K562 treated with DMSO at 1 percent for 48 hours (cell line): Measurements from ENCODE around the gene TMEM179. TPM values are rescaled to one million over a fixed set of nuclear protein-coding genes. Genes with fewer than 3 reads are reported as not detected.

Source experiments
- total RNA-seq: library from RNA; unstranded; fragments of 300-600 nt; gene quantifications from 2 replicates; pipeline ENCODE4 v1.2.3, GENCODE V29; 2022; ENCODE audit warnings: low replicate concordance; ENCODE audit errors: extremely low read depth

The TMEM179 gene
- not detected in 2 replicates for total RNA-seq

DNA sequence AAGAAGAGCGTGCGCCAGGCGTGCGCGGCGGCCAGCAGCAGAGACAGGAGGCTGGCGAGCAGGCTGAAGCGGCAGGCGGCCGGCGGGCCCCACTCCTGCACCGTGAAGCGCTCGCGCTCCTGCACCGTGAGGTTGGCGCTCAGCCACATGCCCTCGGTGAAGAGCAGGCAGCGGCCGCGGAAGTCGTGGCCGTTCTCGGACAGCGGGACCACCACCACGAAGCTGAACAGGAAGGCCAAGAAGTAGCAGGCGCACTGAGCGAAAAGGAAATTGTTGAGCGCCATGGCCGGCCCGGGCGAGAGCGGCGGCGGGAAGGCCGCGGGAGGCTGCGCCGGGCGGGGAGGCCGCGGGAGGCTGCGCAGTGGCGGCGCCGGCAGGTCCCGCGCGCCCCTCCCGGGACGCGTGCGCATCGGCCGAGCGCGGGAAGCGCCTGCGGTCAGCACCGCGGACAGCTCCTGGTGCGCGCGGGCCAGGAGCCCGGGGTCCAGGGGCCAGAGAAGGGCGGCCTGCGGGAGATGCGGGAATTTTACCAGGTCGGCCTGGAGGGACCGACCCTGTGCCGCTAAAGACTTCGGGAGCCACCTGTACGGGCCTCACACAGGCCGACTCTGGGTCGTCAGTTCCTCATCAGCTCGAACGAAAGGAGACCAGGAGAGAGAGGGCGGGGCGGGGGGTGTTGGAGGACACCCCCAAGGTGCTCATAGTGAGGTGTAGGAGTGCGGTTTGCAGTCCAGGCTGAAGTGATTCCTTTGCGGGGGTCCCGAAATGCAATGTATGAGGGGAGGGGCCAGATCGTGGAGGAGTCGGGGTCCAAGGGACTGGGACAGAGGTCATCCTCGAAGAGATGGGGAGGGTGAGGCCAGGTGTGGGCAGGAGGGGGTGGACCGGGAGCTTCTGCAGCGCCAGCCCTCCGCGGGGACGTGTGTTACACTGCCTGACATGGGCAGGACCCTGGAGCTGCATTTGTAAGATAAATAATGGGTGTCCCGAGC, at the start of gene TMEM179:
TMEM179 (minus strand) TSS at position 315 of the 992 bp plus-strand sequence; CDS start at position 284, 31 bp downstream.

DNA sequence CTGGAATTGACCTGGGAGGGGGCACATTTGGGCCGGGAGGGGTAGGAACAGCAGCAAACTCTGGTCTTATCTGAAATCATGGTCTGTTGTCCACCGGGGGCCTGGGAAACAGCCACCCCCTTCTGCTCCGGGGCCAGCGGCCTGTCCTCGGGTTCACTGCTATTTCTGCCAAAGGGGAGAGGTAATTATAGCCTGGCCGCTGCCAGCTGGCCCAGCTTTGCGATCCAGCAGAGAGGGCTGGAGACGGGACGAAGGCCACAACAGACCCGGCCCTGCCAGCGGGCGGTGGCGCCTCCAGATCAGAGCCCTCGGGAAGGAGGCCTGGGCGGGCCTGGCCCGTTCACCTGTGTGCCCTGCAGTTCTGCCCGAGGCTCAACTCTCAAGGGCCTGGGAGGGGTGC, 25.1 kb downstream of the TMEM179 start, which contains the start of gene C14orf180:
C14orf180 (plus strand) TSS at position 258 of the 400 bp plus-strand sequence. CDS start 6,667 bp downstream, outside the sequence.

Other genes with a start within 250 kb of the TMEM179 start
- gene C14orf180, start 25.0 kb downstream of the TMEM179 start, total RNA-seq = not detected in 2 replicates
- gene INF2, start 84.8 kb upstream of the TMEM179 start, total RNA-seq = not detected in 2 replicates
- gene ADSS1, start 119.5 kb upstream of the TMEM179 start, total RNA-seq = not detected in 2 replicates
- not detected in 2 replicates for gene SIVA1, start 148.4 kb upstream of the TMEM179 start, total RNA-seq
- not detected in 2 replicates for gene AKT1, start 191.0 kb upstream of the TMEM179 start, total RNA-seq
- gene ZBTB42, start 196.3 kb upstream of the TMEM179 start, total RNA-seq = not detected in 2 replicates